Mucosa of descending colon (tissue), 3 donors: ENCODE results near the gene SPSB1. TPM values are rescaled to one million over a fixed set of nuclear protein-coding genes. Genes with fewer than 3 reads are reported as not detected.
A peak's percentile ranks its signal among the peaks of the same experiment; 100 is the strongest.

Experiments used
- ATAC-seq: fragments of 200-7000 bp; cut with Tn5 transposase; one replicate; pipeline ENCODE4 v1.9.1; 2020; ENCODE audit warnings: mild to moderate bottlenecking, moderate library complexity
- DNase-seq, 3 donors: peaks; one replicate each; pipeline ENCODE4 v3.0.0-alpha.2; 2020
- H3K36me3 ChIP-seq: fragments of 200-600 bp; one replicate; pipeline ENCODE4 v1.8.0; 2021; ENCODE audit warnings: low read depth, mild to moderate bottlenecking
- H3K4me1 ChIP-seq: fragments of 200-600 bp; one replicate; pipeline ENCODE4 v1.8.0; 2021; ENCODE audit warnings: low read depth, mild to moderate bottlenecking
- H3K4me3 ChIP-seq: fragments of 200-600 bp; one replicate; pipeline ENCODE4 v1.8.0; 2021; ENCODE audit warnings: mild to moderate bottlenecking
- H3K9me3 ChIP-seq: fragments of 200-600 bp; one replicate; pipeline ENCODE4 v1.8.0; 2021; ENCODE audit warnings: mild to moderate bottlenecking
- CTCF ChIP-seq: fragments of 200-600 bp; IDR thresholded peaks from one replicate; pipeline ENCODE4 v1.8.0; 2022; ENCODE audit warnings: antibody characterized with exemption, mild to moderate bottlenecking
- intact Hi-C, 2 donors: fragments of 100-400 bp; cut with DNase I in 1 of 2; cut with micrococcal nuclease in 1 of 2; formaldehyde crosslinking; loops; one replicate each; pipeline versions ENCODE4 v1.11.0 to v1.11.1; 2022; cut with DNase I, micrococcal nuclease
- total RNA-seq, 3 donors: library from RNA; stranded (reverse); fragmentation: NEBNext Ultra II Directional in 2 of 3; extraction: Animal tissue kit (Norgen Biotek cat#: 25700) in 2 of 3; gene quantifications; one replicate each; pipeline versions ENCODE4 v1.2.1 to v1.2.4, GENCODE V29; 2021 to 2023
- donor health status: DM: no; HTN: no; CAD: no; lungs with moderate emphysema.
- donor health status: DM: no; HTN: no; CAD: no.
- donor health status: DM: no; HTN: yes; CAD: no.

The SPSB1 gene
- total RNA-seq, 3 donors from 2014 or later, result 22.1 to 35.5 (median 26.1) TPM

- Histone ChIP-seq H3K4me1 (peaks cover 20% of the 10 kb centered on the region), H3K4me3 (no peak overlapping the region), H3K36me3 (no peaks in the 10 kb centered on the region), H3K9me3 (no peaks in the 10 kb centered on the region)
- intact Hi-C loops, result no loop called here
- no peak for TF ChIP-seq CTCF
- peak in 1 of 3 donors; percentile 25 for DNase-seq
- ATAC-seq, result no peak
Measured at GRCh38 chr1:9278116-9278515, 14.6 kb upstream of the SPSB1 start.

GRCh38 chr1:9278585-9279153 lies 14.0 kb upstream of the SPSB1 start:
- Histone ChIP-seq H3K4me1 (peaks cover 20% of the 10 kb centered on the region), H3K36me3 (no peaks in the 10 kb centered on the region), H3K4me3 (no peak overlapping the region), H3K9me3 (no peaks in the 10 kb centered on the region)
- DNase-seq (peak in 1 of 3 donors; percentile 44), ATAC-seq (peak; percentile 1)
- TF ChIP-seq CTCF, result no peak
- intact Hi-C loops, result no loop called here

- TF ChIP-seq CTCF, result no peak
- Histone ChIP-seq H3K4me1 (peaks cover 20% of the 10 kb centered on the region), H3K9me3 (no peaks in the 10 kb centered on the region), H3K4me3 (no peak overlapping the region), H3K36me3 (no peaks in the 10 kb centered on the region)
- intact Hi-C loops, result no loop called here
- ATAC-seq (peak; percentile 85), DNase-seq (peak; percentile 76 to 88 (median 80))
Measured at GRCh38 chr1:9279172-9279840, 13.4 kb upstream of the SPSB1 start.

GRCh38 chr1:9280015-9280860 lies 12.5 kb upstream of the SPSB1 start:
- intact Hi-C loops, result loop anchor here (10.0 kb wide), 2 partner anchors 175 to 205 kb away; no protein-coding TSS in a partner anchor
- Histone ChIP-seq H3K9me3 (no peaks in the 10 kb centered on the region), H3K4me1 (peaks cover 20% of the 10 kb centered on the region), H3K4me3 (no peak overlapping the region), H3K36me3 (no peaks in the 10 kb centered on the region)
- peak; percentile 56 to 84 (median 67) for DNase-seq
- peak; percentile 70 for ATAC-seq
- TF ChIP-seq CTCF, result no peak

- no peak overlapping the region for H3K4me3 ChIP-seq
- H3K36me3 ChIP-seq, result no peaks in the 10 kb centered on the region
- H3K9me3 ChIP-seq, result no peaks in the 10 kb centered on the region
- peaks cover 20% of the 10 kb centered on the region for H3K4me1 ChIP-seq
- TF ChIP-seq CTCF, result no peak
- DNase-seq (peak in 2 of 3 donors; percentile 40 to 46), ATAC-seq (no peak)
- intact Hi-C loops, result loop anchor here (10.0 kb wide), 2 partner anchors 174 to 204 kb away; no protein-coding TSS in a partner anchor
Measured at GRCh38 chr1:9281071-9281827, 11.4 kb upstream of the SPSB1 start.
